Renal cortical epithelial cell (primary cell): ENCODE results near the gene JARID2. TPM values are rescaled to one million over a fixed set of nuclear protein-coding genes. Genes with fewer than 3 reads are reported as not detected.

Experiments used
- DNase-seq: peaks from one replicate; pipeline ENCODE4 v3.0.0-alpha.2; 2011; ENCODE audit warnings: low read depth
- total RNA-seq: library from RNA; depleted of rRNA; stranded (reverse); fragments of >200 nt; gene quantifications from 2 replicates; pipeline ENCODE4 v1.2.3, GENCODE V29; 2014

JARID2 gene
- total RNA-seq, 1 donor from 2014 or later = 8.5 TPM

- no peak for DNase-seq
These were observed 171.2 kb downstream of the JARID2 start for GRCh38 chr6:15416932-15417509.

DNA sequence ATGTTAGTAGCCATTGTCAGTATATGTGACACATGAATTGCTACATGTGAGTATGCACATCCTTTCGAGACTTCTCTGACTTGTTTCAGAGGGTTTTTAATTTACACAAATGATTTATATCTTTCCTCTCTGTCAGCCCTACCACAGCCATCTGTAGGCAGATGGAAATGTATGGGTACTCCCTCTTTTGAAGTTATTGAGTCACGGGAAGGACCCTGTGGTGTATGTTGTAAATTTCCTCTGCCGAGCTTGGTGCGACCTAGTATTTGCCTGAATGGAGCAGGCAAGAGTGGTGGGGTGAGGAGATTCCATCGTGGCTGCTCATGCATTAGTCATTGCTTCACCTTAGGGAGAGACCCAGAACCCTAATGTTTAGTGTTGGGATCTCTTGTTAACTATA, 171.9 kb downstream of the JARID2 start:
- peak; percentile 69 for DNase-seq

DNA sequence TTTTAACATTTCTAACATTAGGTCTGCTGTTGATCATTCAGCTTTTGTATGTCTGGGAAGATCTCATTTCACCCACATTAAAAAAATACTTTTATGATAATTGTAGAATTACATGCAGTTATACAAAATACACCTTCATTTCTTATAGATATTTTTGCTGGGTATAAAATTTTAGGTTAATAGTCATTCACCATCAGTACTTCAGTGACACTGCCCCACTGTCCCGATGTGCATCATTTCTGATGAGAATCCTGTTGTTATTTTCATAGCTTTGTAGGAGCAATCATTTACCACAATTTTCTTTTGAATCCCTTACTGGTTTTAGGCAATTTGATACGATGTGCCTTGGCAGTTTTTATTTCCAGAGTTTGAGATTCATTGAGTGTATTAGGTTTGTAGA, 173.6 kb downstream of the JARID2 start:
- no peak for DNase-seq

- no peak for DNase-seq
These were observed 175.1 kb downstream of the JARID2 start for GRCh38 chr6:15420959-15421438.

DNA sequence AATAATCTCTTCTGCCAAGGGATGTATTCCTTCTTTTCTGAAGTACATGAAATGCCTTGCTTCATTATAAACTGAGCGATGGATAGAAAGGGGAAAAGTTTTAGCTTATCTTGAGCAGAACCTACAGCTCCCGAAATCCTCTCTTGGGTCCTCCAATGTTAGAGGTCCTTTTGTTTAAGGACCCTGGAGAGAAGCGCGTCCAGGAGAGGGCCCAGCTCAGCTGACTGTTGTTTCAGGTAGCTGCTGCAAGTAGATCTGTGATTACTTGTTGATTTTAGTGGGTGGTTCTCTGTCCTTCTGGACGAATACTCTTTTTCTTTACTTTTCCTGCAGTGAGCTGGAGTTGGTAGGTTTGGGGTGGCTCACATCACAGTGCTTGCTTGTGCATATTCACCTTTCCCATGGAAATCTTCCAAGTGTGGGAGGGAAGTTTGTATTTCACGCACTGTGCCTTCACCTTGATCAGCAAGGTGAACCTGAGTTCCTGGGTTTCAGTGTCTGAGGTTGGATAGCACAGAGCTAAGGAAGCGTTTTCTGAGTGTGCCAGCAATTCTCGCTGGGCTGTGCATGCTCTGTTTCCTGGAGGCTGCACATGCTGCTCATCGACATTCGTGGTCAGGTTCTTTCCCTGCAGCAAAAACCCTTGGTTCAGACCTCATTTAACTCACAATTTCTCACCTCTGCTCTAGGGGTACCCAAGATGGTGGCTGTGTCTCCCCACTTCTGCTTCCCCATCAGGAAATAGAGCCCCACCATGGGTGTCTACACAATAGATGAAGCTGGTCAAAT, 176.3 kb downstream of the JARID2 start:
- peak; percentile 41 for DNase-seq

GRCh38 chr6:15423286-15423993, 177.6 kb downstream of the JARID2 start:
- peak; percentile 68 for DNase-seq

DNA sequence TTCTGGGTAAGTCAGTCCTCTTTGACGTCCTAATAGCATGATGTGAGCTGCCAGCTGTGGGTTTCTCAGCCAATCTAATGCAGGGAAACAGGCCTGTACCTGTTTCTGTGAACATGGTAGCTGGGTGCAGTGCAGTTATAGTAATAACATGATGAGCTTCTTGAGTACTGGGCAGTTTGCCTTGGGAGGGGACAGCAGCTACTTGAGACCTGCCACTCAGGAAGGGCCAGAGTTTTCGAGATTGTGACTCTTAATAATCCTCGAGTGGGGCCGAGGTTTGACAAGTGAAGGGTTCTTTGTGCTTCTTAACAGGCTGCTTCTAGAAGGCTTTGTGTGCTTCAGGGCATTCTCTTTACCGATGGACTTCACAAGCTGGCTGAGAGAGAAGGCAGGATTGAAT, 180.1 kb downstream of the JARID2 start:
- no peak for DNase-seq

- DNase-seq = no peak
These were observed 180.5 kb downstream of the JARID2 start for GRCh38 chr6:15426395-15426794.

DNA sequence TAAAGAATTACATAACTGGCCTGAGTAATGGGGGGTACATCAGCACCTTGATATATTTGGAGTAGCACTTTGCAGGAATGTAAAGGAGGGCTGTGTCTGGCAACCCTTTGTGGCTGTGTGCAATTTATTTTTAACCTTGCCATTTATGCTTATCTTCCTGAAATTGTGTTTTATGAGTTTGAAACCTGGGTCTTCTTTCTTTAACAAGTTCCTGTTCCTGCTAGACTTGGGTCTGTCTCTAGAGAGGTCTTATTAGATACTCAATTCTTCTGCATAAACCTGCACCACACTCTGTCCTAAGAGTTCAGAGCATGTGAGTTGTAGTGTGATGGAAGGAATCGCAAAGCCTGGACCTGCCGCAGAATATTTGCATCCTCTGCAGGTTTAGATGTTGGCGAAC, 181.0 kb downstream of the JARID2 start:
- no peak for DNase-seq

DNA sequence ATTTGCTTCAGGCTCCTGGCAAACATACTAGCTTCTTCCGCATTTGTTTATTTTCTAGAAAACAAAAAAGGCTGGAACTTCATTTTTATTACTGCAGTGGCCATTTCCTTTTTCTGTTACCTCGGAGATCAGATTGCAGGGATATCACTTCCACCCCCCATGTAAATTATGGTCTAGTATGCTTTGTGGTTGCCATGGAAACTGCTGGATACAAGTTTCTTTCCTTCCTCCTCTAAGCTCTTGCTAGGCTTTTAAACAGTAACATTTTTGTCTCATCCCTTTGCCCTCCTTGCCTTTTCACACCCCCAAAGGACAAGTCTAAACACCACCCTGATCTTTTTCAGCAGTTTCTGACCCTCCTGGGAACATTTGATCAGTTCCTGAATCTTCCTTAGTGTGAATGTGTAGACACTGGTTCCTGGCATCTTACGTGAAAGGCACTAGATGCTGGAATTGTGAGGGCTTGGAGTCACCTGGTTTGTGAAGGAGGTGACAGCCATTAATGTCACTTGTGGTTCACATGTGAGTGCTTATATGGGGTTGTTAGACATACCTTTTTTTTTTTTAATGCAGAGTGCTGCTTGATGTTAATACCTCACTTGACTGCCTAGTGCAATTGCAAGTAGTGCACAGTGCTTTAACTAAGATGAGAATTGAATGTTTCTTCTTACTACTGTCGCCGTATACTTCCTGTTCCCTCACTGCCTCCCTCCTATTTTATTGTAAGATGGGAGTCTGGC, 181.6 kb downstream of the JARID2 start:
- no peak for DNase-seq

- peak; percentile 74 for DNase-seq
These were observed 183.6 kb downstream of the JARID2 start for GRCh38 chr6:15429141-15430110.

- DNase-seq = no peak
These were observed 184.3 kb downstream of the JARID2 start for GRCh38 chr6:15430186-15430585.

- no peak for DNase-seq
These were observed 185.1 kb downstream of the JARID2 start for GRCh38 chr6:15430931-15431405.

GRCh38 chr6:15431762-15432483, 186.1 kb downstream of the JARID2 start:
- DNase-seq = peak; percentile 86

DNA sequence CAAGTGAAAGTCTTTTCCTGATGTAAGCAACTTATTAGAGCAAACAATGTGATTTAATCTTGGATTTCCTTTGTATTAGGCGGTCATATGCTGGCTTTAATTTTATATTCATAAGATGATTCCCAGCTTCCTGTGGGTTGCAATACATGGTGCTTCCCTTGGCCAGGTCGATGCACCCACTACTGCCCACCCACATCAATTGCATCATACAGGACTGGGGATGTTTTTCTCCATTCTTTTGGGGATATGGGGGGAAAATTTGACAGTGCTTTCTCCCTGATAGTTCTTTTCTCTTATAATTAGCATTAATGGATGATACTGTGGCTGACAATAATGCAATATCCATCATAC, 187.6 kb downstream of the JARID2 start:
- no peak for DNase-seq

- DNase-seq = peak; percentile 56
These were observed 188.4 kb downstream of the JARID2 start for GRCh38 chr6:15434263-15434662.

- DNase-seq = no peak
These were observed 189.0 kb downstream of the JARID2 start for GRCh38 chr6:15434823-15435380.

- DNase-seq = no peak
These were observed 189.6 kb downstream of the JARID2 start for GRCh38 chr6:15435468-15435867.

DNA sequence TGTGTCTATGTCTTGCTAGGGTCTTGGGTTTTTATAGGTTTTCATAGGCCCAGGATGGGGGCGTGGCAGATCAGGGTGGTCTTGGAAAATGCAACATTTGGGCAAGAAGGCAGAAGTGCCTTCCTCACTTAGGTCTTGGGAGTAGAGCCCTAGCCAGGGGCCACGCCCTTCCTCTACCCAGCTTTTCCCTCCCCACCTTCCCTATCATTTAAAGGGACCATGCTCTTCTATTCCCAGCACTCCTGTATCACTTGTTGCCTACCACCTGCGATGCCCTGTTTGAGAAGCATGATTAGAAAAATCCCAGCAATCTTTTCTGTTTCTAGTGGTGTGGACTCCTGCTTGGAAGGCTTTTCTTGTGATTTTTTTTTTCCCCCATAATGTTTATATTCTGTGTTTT, 190.6 kb downstream of the JARID2 start:
- DNase-seq = no peak
